ENCODE results near the gene MPP2.
A peak's percentile ranks its signal among the peaks of the same experiment; 100 is the strongest.

Gene MPP2

DNA sequence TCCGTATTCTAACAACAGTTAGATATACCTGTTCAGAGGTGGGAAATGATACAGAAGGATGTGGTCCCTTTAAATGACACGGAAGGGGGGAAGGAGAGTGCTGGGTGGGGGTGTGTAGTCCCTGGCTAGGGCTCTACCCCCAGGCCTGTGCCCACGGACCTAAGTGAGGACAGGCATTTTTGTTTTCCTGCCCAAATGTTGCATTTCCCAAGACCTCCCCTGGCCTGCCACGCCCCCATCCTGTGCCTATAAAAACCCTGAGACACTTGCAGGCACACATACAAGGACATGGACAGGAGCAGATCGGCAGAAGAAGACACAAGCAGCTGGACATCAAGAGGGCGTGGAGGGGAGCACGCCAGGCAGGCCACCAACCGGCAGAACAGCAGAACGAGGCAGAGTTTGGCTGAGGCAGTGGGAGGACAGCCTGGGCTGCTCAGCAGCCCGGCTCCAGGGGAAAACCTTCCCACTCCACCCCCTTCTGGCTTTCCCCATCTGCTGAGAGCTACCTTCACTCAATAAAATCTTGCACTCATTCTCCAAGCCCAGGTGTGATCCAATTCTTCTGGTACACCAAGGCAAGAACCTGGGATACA, 13.3 kb upstream of the MPP2 start:
- no peak overlapping the region for H3K4me3 ChIP-seq (ENCODE audit: low read depth, low read length)
- TF ChIP-seq, protein P1, sequence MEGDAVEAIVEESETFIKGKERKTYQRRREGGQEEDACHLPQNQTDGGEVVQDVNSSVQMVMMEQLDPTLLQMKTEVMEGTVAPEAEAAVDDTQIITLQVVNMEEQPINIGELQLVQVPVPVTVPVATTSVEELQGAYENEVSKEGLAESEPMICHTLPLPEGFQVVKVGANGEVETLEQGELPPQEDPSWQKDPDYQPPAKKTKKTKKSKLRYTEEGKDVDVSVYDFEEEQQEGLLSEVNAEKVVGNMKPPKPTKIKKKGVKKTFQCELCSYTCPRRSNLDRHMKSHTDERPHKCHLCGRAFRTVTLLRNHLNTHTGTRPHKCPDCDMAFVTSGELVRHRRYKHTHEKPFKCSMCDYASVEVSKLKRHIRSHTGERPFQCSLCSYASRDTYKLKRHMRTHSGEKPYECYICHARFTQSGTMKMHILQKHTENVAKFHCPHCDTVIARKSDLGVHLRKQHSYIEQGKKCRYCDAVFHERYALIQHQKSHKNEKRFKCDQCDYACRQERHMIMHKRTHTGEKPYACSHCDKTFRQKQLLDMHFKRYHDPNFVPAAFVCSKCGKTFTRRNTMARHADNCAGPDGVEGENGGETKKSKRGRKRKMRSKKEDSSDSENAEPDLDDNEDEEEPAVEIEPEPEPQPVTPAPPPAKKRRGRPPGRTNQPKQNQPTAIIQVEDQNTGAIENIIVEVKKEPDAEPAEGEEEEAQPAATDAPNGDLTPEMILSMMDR (IDR thresholded peaks at IDR 0.05; ENCODE audit: low read depth, low read length, missing control alignments) = no peak
- in situ Hi-C loops (cut with HindIII; ENCODE audit: low sequenced_read_pairs) = no loop called here
- DNase-seq (ENCODE audit: low read depth) = no peak

DNA sequence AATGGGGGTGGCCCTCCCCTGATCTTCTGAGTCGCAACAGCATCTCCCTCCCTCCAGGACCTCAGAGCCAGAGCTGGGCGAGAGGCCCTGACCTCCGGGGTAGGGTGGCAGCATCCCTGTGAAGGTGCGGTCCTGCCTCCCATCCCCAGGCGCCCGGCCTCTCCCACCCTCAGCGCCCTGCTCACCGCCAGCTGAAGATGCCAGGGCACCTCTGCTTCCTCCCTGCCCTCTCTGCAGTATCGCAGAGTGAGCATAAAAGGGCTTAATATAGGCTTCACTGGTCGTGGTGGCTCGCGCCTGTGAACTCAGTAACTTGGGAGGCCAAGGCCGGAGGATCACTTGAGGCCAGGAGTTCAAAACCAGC, 10.7 kb upstream of the MPP2 start:
- TF ChIP-seq, protein P1 (IDR thresholded peaks at IDR 0.05; ENCODE audit: low read depth, low read length, missing control alignments) = no peak
- no peak overlapping the region for H3K4me3 ChIP-seq (ENCODE audit: low read depth, low read length)
- in situ Hi-C loops (cut with HindIII; ENCODE audit: low sequenced_read_pairs) = no loop called here
- no peak for DNase-seq (ENCODE audit: low read depth)

DNA sequence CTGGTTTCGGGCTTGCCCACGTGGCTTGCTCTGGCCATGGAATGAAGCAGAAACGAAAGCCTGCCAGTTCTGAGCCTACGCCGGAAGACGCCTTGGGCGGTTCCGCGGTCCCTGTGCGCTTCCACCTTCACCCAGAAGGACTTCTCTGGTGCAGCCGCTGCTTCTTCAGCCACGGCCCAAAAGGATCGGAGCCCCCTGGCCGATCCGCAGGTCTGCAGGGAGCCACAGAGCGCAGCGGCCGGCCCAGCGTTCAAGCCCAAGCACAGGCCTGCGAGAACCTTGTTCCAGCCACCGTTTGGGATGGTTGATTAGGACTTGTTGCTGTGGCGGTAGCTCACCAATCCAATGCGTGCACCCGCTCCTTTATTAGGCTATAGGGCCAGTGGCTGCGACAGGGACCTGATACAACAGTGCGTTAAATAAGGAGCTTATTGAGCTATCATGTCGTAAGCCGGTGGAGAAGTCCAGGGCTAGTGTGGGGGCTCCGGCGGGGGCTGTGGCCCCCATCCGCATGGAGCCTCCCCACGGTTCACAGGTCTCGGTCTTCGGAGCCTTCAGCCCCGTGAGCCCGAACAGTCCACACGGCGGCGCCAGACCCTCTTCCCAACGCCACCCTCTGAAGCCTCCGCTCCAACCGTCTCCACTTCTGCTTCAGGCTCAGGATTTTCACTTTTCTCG, 10.2 kb upstream of the MPP2 start:
- no peak for DNase-seq (ENCODE audit: low read depth)
- in situ Hi-C loops (cut with HindIII; ENCODE audit: low sequenced_read_pairs) = no loop called here
- TF ChIP-seq, protein P1 (IDR thresholded peaks at IDR 0.05; ENCODE audit: low read depth, low read length, missing control alignments) = peak; percentile 66
- no peak overlapping the region for H3K4me3 ChIP-seq (ENCODE audit: low read depth, low read length)

DNA sequence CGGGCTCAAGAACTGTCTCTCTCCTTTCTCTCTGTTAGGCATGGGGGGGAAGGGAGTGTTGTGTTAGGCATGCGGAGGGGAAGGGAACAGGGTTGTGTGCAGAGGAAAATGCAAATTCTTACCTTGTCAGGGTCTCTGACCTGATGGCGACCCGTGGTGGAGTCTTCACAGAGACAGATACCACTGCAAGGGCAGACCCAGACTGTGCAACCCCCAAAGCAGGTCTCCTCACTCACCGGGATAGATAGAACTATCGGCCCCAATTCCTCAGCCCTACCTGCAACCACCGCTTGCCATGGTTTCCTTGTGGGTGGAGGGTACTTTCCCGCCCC, 9.6 kb upstream of the MPP2 start:
- no peak overlapping the region for H3K4me3 ChIP-seq (ENCODE audit: low read depth, low read length)
- no peak for DNase-seq (ENCODE audit: low read depth)
- in situ Hi-C loops (cut with HindIII; ENCODE audit: low sequenced_read_pairs) = no loop called here
- TF ChIP-seq, protein P1 (IDR thresholded peaks at IDR 0.05; ENCODE audit: low read depth, low read length, missing control alignments) = no peak

DNA sequence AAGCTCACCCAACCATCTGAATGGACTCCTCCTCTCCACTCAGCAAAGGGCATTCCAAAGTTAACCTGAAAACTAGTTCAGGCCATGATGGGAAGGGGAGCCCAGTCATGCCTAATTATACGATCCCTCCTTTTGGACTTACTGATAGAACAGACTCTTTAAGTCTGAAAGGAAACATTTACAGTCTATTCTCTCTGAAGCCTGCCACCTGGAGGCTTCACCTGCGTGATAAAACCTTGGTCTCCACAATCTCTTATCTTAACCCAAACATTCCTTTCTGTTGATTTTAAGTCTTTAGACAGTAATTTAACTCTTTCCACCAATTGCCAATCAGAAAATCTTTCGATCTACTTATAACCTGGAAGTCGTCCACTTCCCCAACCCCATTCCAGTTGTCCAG, 9.0 kb upstream of the MPP2 start:
- TF ChIP-seq, protein P1 (IDR thresholded peaks at IDR 0.05; ENCODE audit: low read depth, low read length, missing control alignments) = no peak
- in situ Hi-C loops (cut with HindIII; ENCODE audit: low sequenced_read_pairs) = no loop called here
- no peak for DNase-seq (ENCODE audit: low read depth)
- H3K4me3 ChIP-seq (ENCODE audit: low read depth, low read length) = no peak overlapping the region

DNA sequence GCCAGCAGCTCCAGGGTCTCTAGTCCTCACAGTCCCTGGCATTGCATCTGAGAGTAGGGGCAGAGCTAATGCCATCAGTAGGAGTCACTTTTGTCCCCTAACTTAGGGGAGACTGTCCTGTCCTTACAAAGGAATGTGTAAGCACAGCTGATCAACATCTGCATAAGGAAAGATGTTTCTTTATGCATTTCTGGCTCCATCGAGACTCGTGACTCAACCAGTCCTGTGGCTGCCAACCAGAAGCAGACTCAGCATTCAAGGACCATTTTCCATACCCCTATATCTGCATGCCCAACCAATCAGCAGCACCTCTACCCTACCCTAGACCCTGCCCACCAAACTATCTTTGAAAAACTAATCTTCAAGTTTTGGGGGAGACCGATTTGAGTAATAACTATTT, 8.2 kb upstream of the MPP2 start:
- TF ChIP-seq, protein P1 (IDR thresholded peaks at IDR 0.05; ENCODE audit: low read depth, low read length, missing control alignments) = no peak
- no peak for DNase-seq (ENCODE audit: low read depth)
- in situ Hi-C loops (cut with HindIII; ENCODE audit: low sequenced_read_pairs) = no loop called here
- no peak overlapping the region for H3K4me3 ChIP-seq (ENCODE audit: low read depth, low read length)

All from astrocyte of the cerebellum (primary cell).